HG03108 (cell line): ENCODE data around the gene NEK11.
"Not testable (repeated sequence)": the region's sequence is repeated elsewhere in the genome, so short reads cannot be mapped to it uniquely, and the experiment has no call there.

Source experiments
- ATAC-seq: cut with Tn5 transposase; IDR thresholded peaks from one replicate; pipeline ENCODE4 v1.9.1; 2021; ENCODE audit warnings: moderate library complexity; ENCODE audit not compliant: unreplicated experiment

Gene NEK11

DNA sequence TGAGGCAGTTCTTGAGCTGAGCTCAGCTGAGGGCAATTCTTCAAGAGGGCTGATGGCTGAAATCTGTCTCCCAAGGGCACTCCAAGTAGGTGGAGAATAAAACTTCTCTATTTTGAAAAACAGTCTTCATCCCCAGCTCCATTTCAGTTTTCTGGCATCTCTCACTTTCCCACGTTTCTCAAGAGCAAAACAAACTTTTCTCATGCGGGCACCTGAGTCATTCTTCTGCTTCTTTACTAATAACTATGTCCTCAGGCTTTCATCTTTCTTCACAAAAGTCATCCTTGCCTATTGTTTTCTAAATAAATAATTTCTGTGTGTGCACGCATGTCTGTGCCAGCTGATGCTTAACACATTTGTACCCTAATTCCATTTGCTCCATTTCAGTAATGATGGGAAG lies 258.8 kb downstream of the NEK11 start:
- ATAC-seq = no peak

DNA sequence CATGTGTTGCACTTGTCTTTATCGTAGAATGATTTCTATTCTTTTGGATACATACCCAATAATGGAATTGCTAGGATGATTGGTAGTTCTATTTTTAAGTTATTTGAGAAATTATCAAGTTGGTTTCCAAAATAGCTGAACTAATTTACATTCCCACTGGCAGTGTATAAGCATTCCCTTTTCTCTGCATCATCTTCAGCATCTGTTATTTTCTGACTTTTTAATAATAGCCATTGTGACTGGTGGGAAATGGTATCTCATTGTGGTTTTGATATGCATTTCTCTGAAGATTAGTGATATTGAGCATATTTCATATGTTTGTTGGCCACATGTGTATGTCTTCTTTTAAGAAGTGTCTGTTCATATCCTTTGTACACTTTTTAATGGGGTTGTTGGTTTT lies 273.2 kb downstream of the NEK11 start:
- no peak for ATAC-seq

DNA sequence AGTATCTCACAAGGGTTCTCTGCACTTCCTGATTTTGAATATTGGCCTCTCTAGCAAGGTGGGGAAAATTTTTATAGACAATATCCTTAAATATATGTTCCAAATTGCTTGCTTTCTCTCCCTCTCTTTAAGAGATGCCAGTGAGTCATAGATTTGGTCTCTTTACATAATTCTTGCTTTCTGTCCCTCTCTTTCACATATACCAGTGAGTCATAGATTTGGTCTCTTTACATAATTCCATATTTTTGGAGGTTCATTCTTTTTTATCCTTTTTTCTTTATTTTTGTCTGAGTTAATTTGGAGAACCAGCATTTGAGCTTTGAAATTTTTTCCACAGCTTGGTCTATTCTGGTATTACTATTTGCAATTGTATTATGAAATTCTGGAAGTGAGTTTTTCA lies 277.2 kb downstream of the NEK11 start:
- no peak for ATAC-seq

DNA sequence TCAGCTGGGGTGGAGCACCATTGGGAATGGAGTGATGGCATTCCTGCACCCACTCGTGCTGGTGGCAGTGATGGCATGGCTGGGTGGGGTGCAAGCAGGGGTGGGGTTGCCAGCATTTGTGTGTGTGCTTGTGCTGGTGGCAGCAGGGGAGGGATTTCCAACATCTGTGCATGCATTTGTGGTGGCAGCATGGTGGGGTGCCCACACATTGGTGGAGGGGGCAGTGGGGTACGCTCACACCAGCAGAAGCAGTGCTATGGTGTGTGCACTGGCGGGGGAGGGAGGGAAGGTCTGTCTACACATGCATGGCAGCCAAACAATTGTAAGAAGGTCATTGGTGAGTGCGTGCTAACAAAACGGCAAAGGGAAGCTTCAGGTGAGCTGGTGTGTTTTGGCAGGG lies 278.2 kb downstream of the NEK11 start:
- no peak for ATAC-seq

DNA sequence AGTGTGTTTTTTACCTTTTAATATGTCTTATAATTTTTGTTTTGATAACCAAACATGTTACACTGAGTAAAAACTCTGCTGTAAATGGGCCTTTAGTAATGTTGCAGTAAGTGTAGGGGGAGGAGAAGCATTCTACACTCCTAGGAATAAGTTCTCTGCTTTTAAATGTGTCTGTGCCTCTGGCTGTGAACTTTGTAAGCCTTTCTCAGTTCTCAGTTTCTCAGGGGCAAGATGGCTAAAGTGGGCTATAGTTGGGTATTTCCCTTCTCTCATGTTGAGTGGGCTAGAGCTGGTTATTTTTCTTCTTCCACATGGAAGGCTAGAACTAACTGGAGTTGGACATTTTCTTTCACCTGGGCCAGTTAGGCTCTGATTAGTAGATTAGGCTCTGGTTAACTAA lies 279.6 kb downstream of the NEK11 start:
- no peak for ATAC-seq

DNA sequence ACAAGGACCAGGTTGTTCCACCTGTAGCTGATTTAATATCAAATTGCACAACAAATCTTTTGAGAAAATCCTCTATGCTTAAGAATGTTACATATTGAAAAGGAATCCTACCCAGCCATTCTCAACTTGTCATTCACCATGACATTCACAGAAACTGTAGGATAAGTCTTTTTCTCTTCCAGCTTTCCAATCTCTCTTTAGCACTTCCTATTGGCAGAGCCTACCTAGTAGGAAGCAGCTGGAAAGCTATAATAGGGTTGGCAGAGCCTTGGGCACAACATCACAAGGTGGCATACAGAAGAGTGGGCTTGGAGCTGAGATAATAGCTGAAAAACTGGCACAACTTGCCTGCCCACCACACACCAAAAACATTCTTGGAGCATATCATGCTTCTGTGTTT lies 287.6 kb downstream of the NEK11 start:
- no peak for ATAC-seq

DNA sequence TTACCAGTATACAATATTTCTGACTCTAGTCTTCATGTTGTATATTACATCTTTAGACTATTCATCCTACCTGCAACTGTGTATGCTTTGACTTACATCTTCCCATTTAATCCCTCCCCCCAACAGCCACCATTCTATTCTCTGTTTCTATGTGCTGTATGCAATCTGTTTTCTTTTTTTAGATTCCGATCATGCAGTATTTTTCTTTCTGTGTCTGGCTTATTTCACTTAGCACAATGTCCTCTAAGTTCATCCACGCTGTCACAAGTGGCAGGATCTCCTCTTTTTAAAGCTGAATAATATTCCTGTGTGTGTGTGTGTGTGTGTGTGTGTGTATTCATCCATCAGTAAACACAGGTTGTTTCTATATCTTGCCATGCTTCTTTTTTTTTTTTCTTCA lies 288.5 kb downstream of the NEK11 start:
- no peak for ATAC-seq

DNA sequence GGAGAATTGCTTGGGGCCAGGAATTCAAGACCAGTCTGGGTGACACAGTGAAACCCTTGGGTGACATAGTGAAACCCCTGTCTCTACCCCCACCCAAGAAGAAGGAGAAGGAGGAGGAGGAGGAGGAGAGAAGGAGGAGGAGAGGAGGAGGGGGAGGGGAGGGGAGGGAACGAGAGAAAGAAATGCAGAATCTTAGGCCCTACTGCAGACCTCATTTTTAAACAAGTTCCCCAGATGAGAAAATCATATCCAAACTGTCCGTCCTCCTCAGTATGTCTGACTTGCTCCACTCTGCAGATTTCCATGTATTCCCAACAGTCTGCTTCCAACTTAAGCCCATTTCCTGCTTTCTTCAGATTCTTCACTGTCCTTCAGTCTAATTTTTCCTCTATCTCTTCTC lies 291.0 kb downstream of the NEK11 start:
- ATAC-seq = no peak

DNA sequence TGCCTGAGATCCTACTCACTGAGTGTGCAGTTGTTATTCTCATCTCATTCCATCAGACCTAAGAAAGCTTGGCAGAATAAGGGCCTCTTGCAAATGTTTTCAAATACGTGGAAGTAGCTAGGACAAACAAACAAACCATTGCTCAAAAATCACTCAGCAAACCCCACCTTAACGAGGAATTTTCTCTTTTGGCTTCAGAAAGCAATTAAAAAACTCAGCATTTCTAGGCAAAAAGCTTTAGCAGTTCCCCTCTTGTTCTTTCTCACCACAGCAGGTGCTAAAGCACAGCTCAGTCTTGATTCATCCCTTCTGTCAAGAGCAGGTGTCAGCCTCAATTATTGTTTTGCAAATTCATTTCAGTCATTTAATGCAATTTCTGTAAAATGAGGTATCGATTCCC lies 296.3 kb downstream of the NEK11 start:
- ATAC-seq = no peak

DNA sequence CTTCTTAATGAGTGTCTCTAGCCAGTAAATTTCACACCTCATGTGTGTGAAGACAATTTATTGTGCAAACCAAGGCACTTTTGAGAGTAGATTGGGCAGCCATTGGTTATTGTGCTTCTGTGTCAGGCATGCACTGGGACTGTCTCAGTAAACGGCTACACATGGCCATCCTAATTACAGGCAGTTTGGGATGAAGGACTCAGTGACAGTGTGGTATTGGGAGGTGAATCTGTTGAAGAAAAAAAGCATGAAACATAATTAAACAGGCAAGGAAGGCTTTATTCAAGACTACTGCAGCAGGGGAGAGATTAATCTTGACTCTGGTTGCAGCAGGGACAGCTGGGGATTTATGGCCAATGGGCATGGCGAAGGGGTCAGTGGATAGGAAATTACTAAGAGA lies 297.1 kb downstream of the NEK11 start:
- ATAC-seq = no peak

DNA sequence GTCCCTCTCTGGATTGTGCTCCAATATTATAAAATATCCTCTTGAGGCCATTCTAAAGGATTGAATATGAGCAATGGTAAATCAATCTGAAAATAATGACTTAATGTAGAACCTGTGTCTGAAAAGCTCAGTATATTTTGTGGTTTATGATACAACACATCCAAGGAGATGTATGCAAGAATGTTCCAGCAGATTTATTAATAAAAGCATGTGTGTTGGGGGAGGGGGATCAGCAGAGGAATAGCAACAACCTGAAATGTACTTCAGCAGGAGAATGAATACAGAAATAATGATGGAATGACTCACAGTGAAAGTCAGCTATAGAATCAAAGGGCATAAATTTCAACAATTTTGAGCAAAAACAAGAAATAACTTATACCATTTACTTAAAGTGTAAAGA lies 298.2 kb downstream of the NEK11 start:
- ATAC-seq = no peak

DNA sequence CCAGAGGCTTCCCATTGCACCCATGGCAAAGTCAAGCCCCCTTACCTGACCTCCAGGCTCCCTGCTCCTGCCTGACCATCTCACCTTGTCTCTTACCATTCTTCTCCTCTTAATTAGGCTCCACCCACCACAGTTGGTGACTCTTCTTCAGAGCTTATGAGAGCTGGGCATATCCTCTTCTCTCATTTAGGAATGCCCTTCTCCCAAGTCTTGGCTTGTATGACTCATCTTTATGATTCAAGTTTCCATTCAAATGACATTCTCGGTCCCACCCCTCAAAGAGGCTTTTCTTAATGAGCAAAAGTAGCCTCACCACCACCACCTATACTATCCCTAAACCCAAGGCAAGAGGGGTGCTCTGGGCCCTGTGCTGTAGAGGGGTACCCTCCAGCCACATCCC lies 299.6 kb downstream of the NEK11 start:
- ATAC-seq = no peak

DNA sequence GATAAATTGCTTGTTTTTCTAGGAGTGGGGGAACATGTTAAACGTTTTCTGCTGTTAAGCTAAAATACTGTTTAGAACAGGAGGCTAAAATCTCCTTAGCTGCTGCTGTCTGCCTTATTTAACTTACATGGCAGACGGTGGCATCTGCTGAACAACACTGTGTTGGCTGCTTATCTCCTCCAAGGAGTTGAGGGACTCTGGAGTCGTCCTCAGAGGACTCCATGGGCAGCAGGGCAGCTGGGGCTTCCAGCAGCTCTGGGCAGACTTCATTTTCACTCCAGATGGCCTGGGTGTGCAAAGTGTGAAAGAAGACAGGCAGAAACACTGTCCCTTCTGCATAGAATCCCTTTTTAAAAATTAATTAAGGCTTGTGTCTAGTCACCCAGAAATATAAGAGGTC lies 302.0 kb downstream of the NEK11 start:
- ATAC-seq = no peak

DNA sequence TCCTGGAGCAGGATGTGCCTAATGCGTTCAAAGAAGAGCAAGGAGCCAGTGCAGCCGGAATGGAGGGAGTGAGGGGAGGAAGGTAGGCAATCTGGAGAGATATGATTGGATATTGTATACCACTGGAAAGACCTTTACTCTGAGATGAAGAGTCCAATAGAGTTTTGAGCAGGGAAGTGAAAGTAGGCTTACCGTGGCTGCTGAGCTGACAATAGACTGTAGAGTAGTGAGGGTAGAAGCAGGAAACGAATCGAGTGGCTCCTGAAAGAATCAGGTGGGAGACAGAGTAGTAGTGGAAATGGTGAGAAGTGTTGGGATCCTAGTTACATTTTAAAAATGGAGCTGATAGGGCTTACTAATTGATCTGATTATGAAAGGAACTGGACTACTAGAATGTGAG lies 303.1 kb downstream of the NEK11 start:
- no peak for ATAC-seq

DNA sequence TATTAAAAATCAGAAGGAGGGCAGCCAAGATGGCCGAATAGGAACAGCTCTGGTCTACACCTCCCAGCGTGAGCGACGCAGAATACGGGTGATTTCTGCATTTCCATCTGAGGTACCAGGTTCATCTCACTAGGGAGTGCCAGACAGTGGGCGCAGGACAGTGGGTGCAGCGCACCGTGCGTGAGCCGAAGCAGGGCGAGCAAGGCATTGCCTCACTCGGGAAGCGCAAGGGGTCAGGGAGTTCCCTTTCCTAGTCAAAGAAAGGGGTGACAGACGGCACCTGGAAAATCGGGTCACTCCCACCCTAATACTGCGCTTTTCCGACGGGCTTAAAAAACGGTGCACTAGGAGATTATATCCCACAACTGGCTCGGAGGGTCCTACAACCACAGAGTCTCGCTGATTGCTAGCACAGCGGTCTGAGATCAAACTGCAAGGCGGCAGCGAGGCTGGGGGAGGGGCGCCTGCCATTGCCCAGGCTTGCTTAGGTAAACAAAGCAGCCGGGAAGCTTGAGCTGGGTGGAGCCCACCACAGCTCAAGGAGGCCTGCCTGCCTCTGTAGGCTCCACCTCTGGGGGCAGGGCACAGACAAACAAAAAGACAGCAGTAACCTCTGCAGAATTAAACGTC lies 304.9 kb downstream of the NEK11 start:
- ATAC-seq = not testable (repeated sequence)

DNA sequence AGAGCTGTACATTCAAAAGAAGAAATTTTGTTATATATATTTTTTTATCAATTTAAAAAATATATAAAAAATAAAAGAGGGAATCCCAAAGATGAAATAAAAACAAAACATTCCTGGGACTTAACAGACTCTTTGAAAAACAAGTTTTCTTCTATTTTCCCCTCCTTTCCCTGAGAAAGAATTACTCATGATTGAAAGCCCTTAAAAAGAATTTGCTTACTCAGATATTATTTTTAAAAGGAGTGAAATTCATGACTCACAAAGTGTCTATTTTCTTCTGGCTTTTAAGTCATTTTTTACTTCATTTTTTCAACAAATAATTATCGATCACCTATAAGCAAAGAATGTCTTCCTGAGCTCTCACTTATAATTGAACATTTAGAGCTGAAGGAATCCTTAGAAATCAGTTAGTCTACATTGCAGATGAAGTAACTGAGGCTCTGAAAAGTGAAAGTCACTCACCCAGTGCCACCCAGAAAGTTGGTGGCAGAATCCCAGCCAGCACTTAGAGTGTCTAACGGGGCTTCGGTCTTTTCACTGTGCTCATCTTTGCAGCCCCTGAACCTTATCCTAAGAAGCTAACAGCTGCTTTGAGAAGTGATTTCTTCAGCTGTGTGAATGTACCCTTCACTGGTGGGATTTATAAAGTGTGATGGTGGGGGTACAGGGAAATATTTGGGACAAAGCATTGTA lies 312.4 kb downstream of the NEK11 start:
- ATAC-seq = no peak

DNA sequence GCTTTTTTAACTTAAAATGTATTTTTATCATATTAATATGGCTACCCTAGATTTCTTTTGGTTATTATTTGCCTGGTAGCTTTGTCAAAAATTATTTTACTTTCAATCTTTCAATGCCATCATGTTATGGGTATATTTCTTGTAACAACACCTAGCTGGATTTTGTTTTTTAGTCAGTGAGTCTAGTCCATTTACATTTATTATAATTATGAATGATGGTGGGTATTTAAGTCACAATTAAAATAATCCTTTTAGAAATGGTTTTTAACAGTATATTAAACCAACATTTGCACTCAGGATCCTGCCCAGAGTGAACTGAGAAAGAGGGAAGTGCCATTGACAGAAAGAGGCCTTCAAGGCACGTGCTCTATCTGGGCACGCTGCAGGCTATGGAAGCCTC lies 315.1 kb downstream of the NEK11 start:
- ATAC-seq = no peak

DNA sequence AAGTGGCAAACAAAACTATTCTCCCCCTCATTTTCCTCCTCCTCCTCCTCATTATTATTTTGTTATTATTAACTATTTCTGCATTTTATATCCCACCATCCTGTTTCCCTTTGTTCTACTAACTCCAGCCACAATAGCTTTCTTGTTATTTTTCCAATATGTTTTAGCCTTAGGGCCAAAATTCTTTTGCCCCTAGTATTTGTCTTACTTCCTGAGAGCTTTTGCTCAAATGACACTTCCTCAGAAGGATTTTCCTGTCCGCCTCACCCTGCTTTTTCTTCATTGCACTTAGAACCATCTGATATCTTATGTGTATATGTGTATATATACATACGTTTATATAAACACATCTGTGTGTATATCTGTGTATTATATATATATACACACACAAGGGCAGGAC lies 322.2 kb downstream of the NEK11 start:
- ATAC-seq = no peak

DNA sequence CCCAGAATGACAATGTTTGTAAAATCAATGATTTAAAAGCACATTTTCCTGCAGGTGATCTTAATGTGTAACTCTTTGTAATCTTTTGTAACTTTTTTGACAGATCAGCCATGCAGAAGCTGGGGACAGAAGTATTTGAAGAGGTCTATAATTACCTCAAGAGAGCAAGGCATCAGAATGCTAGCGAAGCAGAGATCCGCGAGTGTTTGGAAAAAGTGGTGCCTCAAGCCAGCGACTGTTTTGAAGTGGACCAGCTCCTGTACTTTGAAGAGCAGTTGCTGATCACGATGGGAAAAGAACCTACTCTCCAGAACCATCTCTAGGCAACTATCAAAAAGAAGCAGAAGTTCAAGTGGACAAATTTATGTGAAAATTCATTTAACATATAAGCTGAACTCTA lies 322.8 kb downstream of the NEK11 start:
- no peak for ATAC-seq

DNA sequence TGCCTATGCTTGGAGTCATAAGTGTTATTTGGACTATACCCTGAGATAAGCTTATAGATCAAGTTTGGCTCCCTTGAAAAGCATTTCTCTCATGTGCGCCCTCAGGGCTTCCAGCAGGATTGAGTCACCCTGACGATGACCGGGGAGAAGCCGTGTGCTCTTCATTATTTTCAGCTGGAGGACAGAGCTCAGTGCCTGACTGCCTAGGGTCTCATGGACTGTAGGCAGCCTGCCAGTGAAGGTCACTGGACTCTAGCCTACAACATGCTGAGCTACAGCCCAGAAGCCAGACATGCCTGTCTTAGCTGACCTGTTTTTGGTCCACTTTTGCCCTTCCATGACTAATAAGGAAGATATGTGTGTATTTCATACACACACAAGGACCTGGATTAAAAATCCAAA lies 323.3 kb downstream of the NEK11 start:
- no peak for ATAC-seq

DNA sequence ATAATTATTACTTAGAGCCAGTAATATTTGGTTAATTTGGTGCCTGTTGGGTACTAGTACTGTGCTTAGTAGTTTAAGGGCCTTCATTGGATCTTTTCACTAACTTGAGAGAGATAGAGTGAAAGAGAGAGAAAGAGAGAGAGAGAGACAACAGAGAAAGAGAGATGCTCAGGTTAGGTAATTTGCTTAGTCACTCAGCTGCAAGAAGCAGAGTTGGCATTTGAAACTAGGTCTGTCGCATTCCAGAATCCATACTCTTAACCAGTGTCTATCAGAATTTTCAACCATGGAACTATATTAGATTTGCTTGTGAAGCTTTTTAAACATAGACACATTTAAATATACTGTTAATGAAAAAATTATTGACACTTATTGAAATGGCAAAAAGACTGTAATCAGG lies 323.8 kb downstream of the NEK11 start:
- no peak for ATAC-seq

DNA sequence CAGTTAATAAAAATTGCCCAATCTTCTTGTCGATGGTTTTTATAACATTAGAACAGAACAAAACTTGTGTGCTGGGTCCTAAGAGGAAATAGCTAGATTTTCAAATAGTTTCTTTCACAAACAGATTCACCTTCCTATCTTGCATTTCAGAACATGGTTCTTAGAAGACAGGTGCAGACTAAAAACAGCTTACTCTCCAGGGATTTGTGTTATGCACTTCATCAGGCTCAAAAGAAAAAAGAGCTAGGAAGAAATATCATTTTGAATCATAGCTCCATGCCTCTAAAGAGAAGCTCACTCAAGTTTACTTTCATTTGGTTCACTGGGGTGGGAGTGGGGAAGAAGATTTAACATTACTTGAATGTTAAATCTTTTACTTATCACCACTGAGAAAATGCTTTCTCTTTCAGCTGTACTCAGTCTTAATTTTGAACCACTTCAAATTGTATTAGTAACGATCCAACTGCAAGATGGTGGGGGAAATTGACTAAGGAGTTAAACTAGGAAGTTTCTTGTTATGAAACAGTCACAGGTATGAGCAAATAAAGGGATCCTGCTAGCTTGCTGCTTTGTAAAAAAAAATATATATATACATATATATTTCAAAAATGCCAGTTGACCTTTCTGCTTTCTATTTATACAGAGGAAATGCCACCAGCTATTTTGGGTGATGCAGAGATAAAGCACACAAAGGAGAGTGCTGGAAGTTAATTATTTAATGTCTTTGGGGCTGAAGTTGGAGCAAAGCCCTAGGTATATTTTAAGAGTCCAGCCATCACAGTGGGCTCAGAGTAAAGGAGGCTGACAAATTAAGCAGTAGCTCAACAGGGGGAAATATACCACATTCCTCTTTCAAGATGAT lies 326.6 kb downstream of the NEK11 start:
- ATAC-seq = no peak
